HepG2 (cell line): ENCODE data around the gene TRIO. TPM values are rescaled to one million over a fixed set of nuclear protein-coding genes. Genes with fewer than 3 reads are reported as not detected.

ENCODE experiments used
- ATAC-seq: fragments of 200-7000 bp; cut with Tn5 transposase; 3 replicates; pipeline ENCODE4 v1.9.1; 2020; ENCODE audit warnings: mild to moderate bottlenecking, moderate library complexity
- BruUV-seq: library from RNA; stranded (reverse); fragments of 400-500 nt; replicated peaks from 2 replicates; lab custom pipeline; 2021; lab: Mats Ljungman, UMichigan
- CTCF ChIA-PET: fragments of 300-600 bp; formaldehyde crosslinking; extraction: SDS; loops from one replicate; lab custom pipeline; 2021; ENCODE audit warnings: low total read pairs, inconsistent platforms, low intra/inter-chr PET ratio; lab: Yijun Ruan, JAX
- POLR2A ChIA-PET: fragments of 350-600 bp; sonication (Branson Sonifier 250); formaldehyde crosslinking; loops from one replicate; lab custom pipeline; 2020; ENCODE audit warnings: antibody characterized with exemption, inconsistent platforms; lab: Yijun Ruan, JAX
- DNase-seq: peaks from one replicate; pipeline ENCODE4 v3.0.0-alpha.2; 2015; ENCODE audit warnings: low spot score
- FAIRE-seq: peaks from 3 replicates; lab custom pipeline; 2011; peaks lifted over from hg19 to GRCh38; lab: Jason Lieb, UNC
- H2AFZ ChIP-seq: one replicate; pipeline ENCODE4 v1.6.1; 2011; ENCODE audit warnings: low read length, inconsistent platforms
- H3K27ac ChIP-seq: fragments of 300-600 bp; 3 replicates; pipeline ENCODE4 v1.8.0; 2011; ENCODE audit warnings: mixed run types, mild to moderate bottlenecking, mixed read lengths, low read length, inconsistent platforms; ENCODE audit not compliant: insufficient read depth; ENCODE audit errors: extremely low read length
- H3K27me3 ChIP-seq, 2 experiments: fragments of 200-600 bp in 1 of 2; 2 replicates in 1 of 2; 3 replicates in 1 of 2; pipeline versions ENCODE4 v1.6.0 to v1.8.0; 2011; ENCODE audit warnings: low read length in 2 of 2, mild to moderate bottlenecking in 2 of 2, moderate library complexity in 2 of 2, inconsistent platforms in 1 of 2; ENCODE audit not compliant: insufficient read depth in 2 of 2, control insufficient read depth in 1 of 2
- H3K36me3 ChIP-seq, 2 experiments: fragments of 200-600 bp in 1 of 2; replicated peaks in 1 of 2; 2 replicates in 1 of 2; 3 replicates in 1 of 2; pipeline versions ENCODE4 v1.5.1 to v1.8.0; 2011; ENCODE audit warnings: low read length in 2 of 2, inconsistent platforms in 1 of 2; ENCODE audit not compliant: insufficient read depth in 2 of 2, control insufficient read depth in 1 of 2
- H3K4me1 ChIP-seq: 2 replicates; pipeline ENCODE4 v1.5.1; 2012; ENCODE audit warnings: low read length, inconsistent platforms; ENCODE audit not compliant: insufficient read depth
- H3K4me2 ChIP-seq: 2 replicates; pipeline ENCODE4 v1.6.0; 2011; ENCODE audit warnings: low read depth, low read length, inconsistent platforms
- H3K4me3 ChIP-seq, 3 experiments: fragments of 200-600 bp in 1 of 3; sonication (generic), shearing (Covaris generic) in 1 of 3; replicated peaks in 1 of 3; 2 replicates each; pipeline ENCODE4 v1.5.1; 2011 to 2016; ENCODE audit warnings: low read length in 3 of 3, inconsistent platforms in 2 of 3, low read depth in 2 of 3, mild to moderate bottlenecking in 2 of 3, control low read depth in 1 of 3, mixed read lengths in 1 of 3; ENCODE audit not compliant: insufficient read depth in 1 of 3
- H3K79me2 ChIP-seq: one replicate; pipeline ENCODE4 v1.6.1; 2011; ENCODE audit warnings: low read length, inconsistent platforms; ENCODE audit not compliant: insufficient read depth
- H3K9ac ChIP-seq: 2 replicates; pipeline ENCODE4 v1.6.0; 2011; ENCODE audit warnings: mild to moderate bottlenecking, low read depth, low read length, inconsistent platforms; ENCODE audit not compliant: insufficient read depth
- H3K9me3 ChIP-seq: 2 replicates; pipeline ENCODE4 v1.5.1; 2012; ENCODE audit warnings: mild to moderate bottlenecking, low read length
- H4K20me1 ChIP-seq: 2 replicates; pipeline ENCODE4 v1.6.0; 2011; ENCODE audit warnings: inconsistent platforms, mild to moderate bottlenecking, low read length, moderate library complexity; ENCODE audit not compliant: insufficient read depth
- CEBPB ChIP-seq: IDR thresholded peaks from 2 replicates; pipeline ENCODE4 v1.6.1; 2011; ENCODE audit warnings: low read depth, low read length, improper control_type of control experiment, borderline replicate concordance
- EEA1 ChIP-seq: sonication (generic); formaldehyde crosslinking; IDR thresholded peaks from 2 replicates; pipeline ENCODE4 v1.5.1; 2020; ENCODE audit warnings: mild to moderate bottlenecking, missing genetic modification reagents, borderline replicate concordance
- FOXJ3 ChIP-seq: sonication (generic); formaldehyde crosslinking; IDR thresholded peaks from 2 replicates; pipeline ENCODE4 v1.4.0; 2020; ENCODE audit warnings: missing genetic modification reagents, mild to moderate bottlenecking, borderline replicate concordance
- NFKB2 ChIP-seq: sonication (generic); formaldehyde crosslinking; IDR thresholded peaks from 2 replicates; pipeline ENCODE4 v1.4.0; 2020; ENCODE audit warnings: missing genetic modification reagents, borderline replicate concordance
- ZNF83 ChIP-seq: sonication (generic); formaldehyde crosslinking; IDR thresholded peaks from 2 replicates; pipeline ENCODE4 v1.4.0; 2020; ENCODE audit warnings: missing genetic modification reagents, mild to moderate bottlenecking, borderline replicate concordance
- WGBS: methylation state at CpG from one replicate; pipeline ENCODE4 v1.1.6; 2017; ENCODE audit warnings: low lambda C conversion rate; 5-methylcytosine and 5-hydroxymethylcytosine counted together
- in situ Hi-C: cut with HindIII; loops from 2 replicates; pipeline ENCODE4 v1.10.0; 2017; ENCODE audit warnings: low pct_unique_long_range_greater_than_20kb; ENCODE audit not compliant: extremely low pct_ligation_motif_present
- intact Hi-C: fragments of 100-400 bp; cut with micrococcal nuclease; formaldehyde crosslinking; loops from one replicate; pipeline ENCODE4 v1.10.0; 2022; ENCODE audit not compliant: unreplicated experiment
- polyA plus RNA-seq, 8 experiments: library from polyadenylated mRNA; depleted of rRNA in 3 of 8; stranded (reverse) in 7 of 8; unstranded in 1 of 8; fragments of >200 nt; fragmentation: Illumina TruSeq in 4 of 8; extraction: Trizol in 4 of 8; gene quantifications; 2 replicates each; pipeline versions ENCODE4 v1.2.1 to v1.2.3, GENCODE V29; 2011 to 2016; ENCODE audit warnings: low read depth in 4 of 8, missing spikeins in 1 of 8, mixed read lengths in 1 of 8; ENCODE audit not compliant: insufficient read depth in 1 of 8
- total RNA-seq, 5 experiments: library from RNA; depleted of rRNA; stranded (reverse); fragments of >200 nt; fragmentation: Illumina TruSeq; extraction: Trizol; gene quantifications; 2 replicates each; pipeline ENCODE4 v1.2.3, GENCODE V29; 2016; ENCODE audit warnings: low read depth in 1 of 5

TRIO gene
- total and polyA plus RNA-seq, 2 of the 13 experiments (the other 11 are each of a cell fraction or from before 2014, with no cell fraction given), result 45.2 to 45.9 TPM

DNA sequence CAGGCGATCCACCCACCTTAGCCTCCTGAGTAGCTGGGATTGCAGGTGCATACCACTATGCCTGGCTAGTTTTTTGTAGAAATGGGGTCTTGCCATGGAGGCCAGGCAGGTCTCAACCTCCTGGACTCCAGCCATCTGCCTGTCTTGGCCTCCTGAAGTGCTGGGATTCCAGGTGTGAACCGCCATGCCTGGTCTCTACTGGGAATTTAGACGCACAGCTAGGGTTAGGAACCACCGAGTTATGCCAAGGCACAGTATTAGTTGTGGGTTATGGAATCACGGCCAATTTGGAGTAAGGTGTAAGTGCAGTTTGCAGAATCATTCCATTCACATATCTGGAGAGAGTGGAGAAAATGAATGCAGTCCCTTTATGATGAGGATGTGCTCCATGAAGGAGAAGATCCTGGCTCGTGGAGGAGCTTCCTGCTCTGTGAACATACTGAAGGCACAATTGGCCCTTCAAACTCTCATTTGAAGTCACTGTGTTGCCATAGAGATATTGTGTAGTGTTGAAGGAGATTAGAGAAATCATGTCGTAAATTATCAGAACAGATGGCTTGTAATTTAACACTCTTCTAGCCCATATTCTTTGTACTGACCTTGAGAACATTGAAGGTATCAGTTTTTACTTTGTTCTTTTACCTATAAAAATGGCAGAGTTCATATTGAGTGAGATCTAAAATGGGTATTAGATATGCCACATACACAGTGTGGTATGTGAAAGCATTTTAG lies 18.8 kb downstream of the TRIO start (continued):
- TF ChIP-seq EEA1, result no peak
- TF ChIP-seq NFKB2 (CRISPR knock-in tag), result no peak
- no peak for TF ChIP-seq ZNF83

DNA sequence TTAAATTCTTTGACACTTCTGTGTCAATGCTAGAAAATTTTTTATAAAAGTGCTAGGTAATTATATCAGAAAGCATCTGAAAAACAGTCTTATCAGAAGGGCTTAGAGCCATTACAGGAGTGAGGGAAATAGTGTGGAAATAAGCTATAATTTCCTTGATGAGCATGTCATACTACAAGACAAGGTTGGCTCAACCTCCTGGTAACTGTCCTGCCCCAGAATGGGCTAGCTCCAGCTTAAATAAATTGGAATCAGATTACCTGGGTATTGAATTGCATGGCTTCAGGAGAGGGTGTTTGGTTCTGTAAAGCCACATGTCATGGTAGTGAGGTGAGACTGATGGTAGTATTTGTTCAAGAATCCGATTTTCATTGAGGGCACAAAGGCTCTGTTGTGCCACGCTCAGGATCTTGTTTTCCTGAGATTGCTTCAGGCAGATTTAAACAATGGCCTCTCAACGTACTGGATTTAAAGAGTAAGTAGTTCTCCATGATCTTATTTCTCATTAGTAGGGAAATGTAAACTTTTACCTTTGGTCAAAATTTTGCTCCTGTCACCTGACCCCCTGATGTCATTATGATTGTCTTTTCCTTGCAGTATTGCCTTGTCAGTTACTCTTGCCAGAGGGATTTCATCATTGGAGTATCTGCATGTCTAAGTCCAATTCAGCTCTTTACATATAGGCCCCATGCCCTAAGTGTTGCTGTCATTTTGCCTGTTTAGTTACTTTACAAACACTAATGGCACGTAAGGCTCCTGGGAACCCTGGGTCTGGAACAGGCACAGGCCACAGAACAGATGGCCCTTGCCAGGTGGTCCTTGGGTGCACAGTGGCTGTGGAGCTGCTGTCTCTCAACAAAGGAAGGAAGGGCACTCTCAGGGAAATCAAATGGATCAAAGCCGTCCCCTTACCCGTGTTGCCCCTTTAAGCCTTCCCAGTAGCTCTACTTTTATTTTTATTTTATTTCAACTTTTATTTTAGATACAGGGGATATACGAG lies 21.3 kb downstream of the TRIO start:
- in situ Hi-C loops, result loop anchor here (5.0 kb wide), 1 partner anchor 48 kb away; no protein-coding TSS in a partner anchor
- DNase-seq (no peak), FAIRE-seq (no peak), ATAC-seq (no peak)
- H3K36me3 ChIP-seq, result no peaks in the 10 kb centered on the region
- no peak overlapping the region for H3K9ac ChIP-seq
- BruUV-seq, result no TSS peak
- H4K20me1 ChIP-seq, result peaks cover 39% of the 10 kb centered on the region
- H3K79me2 ChIP-seq, result peaks cover 98% of the 10 kb centered on the region
- intact Hi-C loops, result no loop called here
- H2AFZ ChIP-seq, result no peak overlapping the region
- H3K4me2 ChIP-seq, result no peak overlapping the region
- WGBS, result 89% methylated on average over 7 of the region's 7 CpGs
- no peak for TF ChIP-seq FOXJ3 (CRISPR knock-in tag)
- TF ChIP-seq CEBPB, result peak; percentile 32; the same call in 1 of the 2 replicates
- ChIA-PET POLR2A (interaction anchor here (1.2 to 1.5 kb wide), 2 partner anchors 8 to 15 kb away, joined by 3 to 5 read pairs; no protein-coding TSS in a partner anchor), CTCF (no interaction called here)
- H3K27ac ChIP-seq, result peak overlapping the region; percentile 5
- H3K9me3 ChIP-seq, result no peaks in the 10 kb centered on the region; the same call in 1 of the 2 replicates
- H3K27me3 ChIP-seq, result no peaks in the 10 kb centered on the region
- H3K4me3 ChIP-seq, result no peak overlapping the region
- H3K4me1 ChIP-seq, result peaks cover 87% of the 10 kb centered on the region
